SK-N-MC (cell line): ENCODE measurements around the gene ACTA1.

ENCODE experiments used
- EZH2 ChIP-seq: fragments of 200-600 bp; sonication (generic); IDR thresholded peaks from one replicate; pipeline ENCODE4 v1.6.1; 2017; ENCODE audit warnings: antibody characterized with exemption
- FOXP2 ChIP-seq: optimal IDR thresholded peaks from 2 replicates; pipeline ENCODE3; 2011; ENCODE audit warnings: mild to moderate bottlenecking, moderate library complexity; ENCODE audit not compliant: insufficient read depth; ENCODE audit errors: extremely low read length, control extremely low read depth
- POLR2AphosphoS5 ChIP-seq: IDR thresholded peaks from 2 replicates; pipeline ENCODE4 v1.6.1; 2012; ENCODE audit warnings: mild to moderate bottlenecking, low read depth, low read length, borderline replicate concordance

- TF ChIP-seq EZH2 = no peak
- TF ChIP-seq POLR2AphosphoS5 = no peak
- no peak for TF ChIP-seq FOXP2
These were observed 44.9 kb downstream of the ACTA1 start for GRCh38 chr1:229388897-229389580.
